ENCODE results near the gene BIRC3.

- TF ChIP-seq CTCF (IDR thresholded peaks at IDR 0.05) (no peak), POLR2A (IDR thresholded peaks at IDR 0.05) (no peak)
Measured at GRCh38 chr11:102357116-102357515, 39.8 kb downstream of the BIRC3 start.

Measured in testis (tissue), 2 donors.